Neuron (in vitro differentiated cells): ENCODE measurements around the gene KRT81.
"Not testable (repeated sequence)": the region's sequence is repeated elsewhere in the genome, so short reads cannot be mapped to it uniquely, and the experiment has no call there.

ENCODE experiments used
- H2AFZ ChIP-seq: one replicate; pipeline ENCODE4 v1.6.1; 2013; ENCODE audit warnings: low read depth, mild to moderate bottlenecking, inconsistent platforms, low read length, moderate library complexity
- H3K27me3 ChIP-seq: one replicate; pipeline ENCODE4 v1.6.1; 2013; ENCODE audit warnings: low read length; ENCODE audit not compliant: insufficient read depth
- H3K36me3 ChIP-seq: one replicate; pipeline ENCODE4 v1.6.1; 2013; ENCODE audit warnings: low read length; ENCODE audit not compliant: insufficient read depth
- H3K4me1 ChIP-seq: one replicate; pipeline ENCODE4 v1.6.1; 2013; ENCODE audit warnings: low read length; ENCODE audit not compliant: insufficient read depth
- H3K4me3 ChIP-seq: 2 replicates; pipeline ENCODE4 v1.5.1; 2013; ENCODE audit warnings: mild to moderate bottlenecking, low read length, moderate library complexity
- H3K9me3 ChIP-seq: one replicate; pipeline ENCODE4 v1.6.1; 2013; ENCODE audit warnings: low read length

Gene KRT81

GRCh38 chr12:52247622-52248540 is 43.5 kb downstream of the KRT81 start:
- Histone ChIP-seq H3K4me1 (no peaks in the 10 kb centered on the region), H2AFZ (no peak overlapping the region), H3K36me3 (no peaks in the 10 kb centered on the region), H3K27me3 (peaks cover 20% of the 10 kb centered on the region), H3K9me3 (no peaks in the 10 kb centered on the region), H3K4me3 (no peak overlapping the region)

- Histone ChIP-seq H3K9me3 (no peaks in the 10 kb centered on the region), H3K36me3 (no peaks in the 10 kb centered on the region), H3K4me3 (no peak overlapping the region), H3K4me1 (no peaks in the 10 kb centered on the region), H3K27me3 (peaks cover 20% of the 10 kb centered on the region), H2AFZ (no peak overlapping the region)
These were observed 44.4 kb downstream of the KRT81 start for GRCh38 chr12:52246720-52247621.

GRCh38 chr12:52245962-52246569 is 45.3 kb downstream of the KRT81 start:
- H2AFZ ChIP-seq, result no peak overlapping the region
- H3K27me3 ChIP-seq, result peaks cover 20% of the 10 kb centered on the region
- H3K4me1 ChIP-seq, result no peaks in the 10 kb centered on the region
- H3K4me3 ChIP-seq, result no peak overlapping the region
- no peaks in the 10 kb centered on the region for H3K36me3 ChIP-seq
- no peaks in the 10 kb centered on the region for H3K9me3 ChIP-seq

GRCh38 chr12:52245259-52245961 is 45.9 kb downstream of the KRT81 start:
- Histone ChIP-seq H3K27me3 (peaks cover 17% of the 10 kb centered on the region), H3K9me3 (no peaks in the 10 kb centered on the region), H3K36me3 (no peaks in the 10 kb centered on the region), H2AFZ (no peak overlapping the region), H3K4me3 (no peak overlapping the region), H3K4me1 (no peaks in the 10 kb centered on the region)

GRCh38 chr12:52244615-52244994 is 46.7 kb downstream of the KRT81 start:
- H3K27me3 ChIP-seq, result peaks cover 10% of the 10 kb centered on the region
- no peaks in the 10 kb centered on the region for H3K9me3 ChIP-seq
- no peaks in the 10 kb centered on the region for H3K4me1 ChIP-seq
- H2AFZ ChIP-seq, result no peak overlapping the region
- no peak overlapping the region for H3K4me3 ChIP-seq
- no peaks in the 10 kb centered on the region for H3K36me3 ChIP-seq

GRCh38 chr12:52243856-52244614 is 47.3 kb downstream of the KRT81 start:
- Histone ChIP-seq H3K36me3 (no peaks in the 10 kb centered on the region), H3K4me3 (no peak overlapping the region), H3K27me3 (peaks cover 8% of the 10 kb centered on the region), H3K9me3 (no peaks in the 10 kb centered on the region), H2AFZ (no peak overlapping the region), H3K4me1 (no peaks in the 10 kb centered on the region)

- Histone ChIP-seq H3K4me3 (no peak overlapping the region), H3K9me3 (no peaks in the 10 kb centered on the region), H3K27me3 (peaks cover 3% of the 10 kb centered on the region), H3K4me1 (no peaks in the 10 kb centered on the region), H3K36me3 (no peaks in the 10 kb centered on the region), H2AFZ (no peak overlapping the region)
These were observed 48.0 kb downstream of the KRT81 start for GRCh38 chr12:52243259-52243855.

GRCh38 chr12:52242442-52243258 is 48.7 kb downstream of the KRT81 start:
- Histone ChIP-seq H3K9me3 (no peaks in the 10 kb centered on the region), H3K4me1 (no peaks in the 10 kb centered on the region), H3K4me3 (no peak overlapping the region), H3K36me3 (no peaks in the 10 kb centered on the region), H2AFZ (no peak overlapping the region), H3K27me3 (no peaks in the 10 kb centered on the region)

GRCh38 chr12:52241205-52241842 is 50.0 kb downstream of the KRT81 start:
- Histone ChIP-seq H3K4me3 (no peak overlapping the region), H3K36me3 (no peaks in the 10 kb centered on the region), H3K9me3 (no peaks in the 10 kb centered on the region), H3K4me1 (no peaks in the 10 kb centered on the region), H2AFZ (no peak overlapping the region), H3K27me3 (no peaks in the 10 kb centered on the region)

- not testable (repeated sequence) for H2AFZ ChIP-seq, H3K27me3 ChIP-seq, H3K9me3 ChIP-seq, H3K4me1 ChIP-seq, H3K4me3 ChIP-seq, H3K36me3 ChIP-seq
These were observed 51.1 kb downstream of the KRT81 start for GRCh38 chr12:52240247-52240646.

GRCh38 chr12:52239767-52240166 is 51.6 kb downstream of the KRT81 start:
- H3K4me1 ChIP-seq, result no peaks in the 10 kb centered on the region
- no peaks in the 10 kb centered on the region for H3K9me3 ChIP-seq
- no peaks in the 10 kb centered on the region for H3K36me3 ChIP-seq
- H3K27me3 ChIP-seq, result peaks cover 9% of the 10 kb centered on the region
- no peak overlapping the region for H3K4me3 ChIP-seq
- H2AFZ ChIP-seq, result no peak overlapping the region
